Left cardiac atrium (tissue), 4 donors: ENCODE data around the gene CMYA5. TPM values are rescaled to one million over a fixed set of nuclear protein-coding genes. Genes with fewer than 3 reads are reported as not detected.

Experiments
- ATAC-seq, 2 donors: fragments of 200-7000 bp; cut with Tn5 transposase; one replicate each; pipeline ENCODE4 v1.9.1; 2020; ENCODE audit warnings: mild to moderate bottlenecking in 2 of 2, moderate library complexity in 2 of 2
- DNase-seq: peaks from one replicate; pipeline ENCODE4 v3.0.0-alpha.2; 2020
- intact Hi-C, 2 donors: fragments of 100-400 bp; cut with DNase I; formaldehyde crosslinking; loops; one replicate each; pipeline versions ENCODE4 v1.14.1 to v1.15.1; 2022 to 2023
- total RNA-seq, 2 donors: library from RNA; stranded (reverse); fragmentation: NEBNext Ultra II Directional; extraction: Animal tissue kit (Norgen Biotek cat#: 25700); gene quantifications; one replicate each; pipeline ENCODE4 v1.2.1, GENCODE V29; 2021
- donor health status: DM: no; HTN: yes; CAD: no.
- donor health status: DM: no; HTN: yes; CAD: no; lungs with severe emphysema.
- donor health status: DM: yes; HTN: yes; CAD: no.
- donor health status: Dilated cardiomyopathy.

Gene CMYA5
- total RNA-seq, 2 donors from 2014 or later: 466 to 773 TPM

- ATAC-seq (no peak), DNase-seq (no peak)
- intact Hi-C loops: no loop called here
Measured at GRCh38 chr5:79811904-79812303, 122.3 kb downstream of the CMYA5 start.

- intact Hi-C loops: no loop called here
- no peak for DNase-seq
- ATAC-seq: no peak
Measured at GRCh38 chr5:79814699-79815098, 125.1 kb downstream of the CMYA5 start.

GRCh38 chr5:79816014-79816413, 126.4 kb downstream of the CMYA5 start:
- DNase-seq (no peak), ATAC-seq (peak; percentile 54 to 77)
- intact Hi-C loops: no loop called here

GRCh38 chr5:79820648-79821047, 131.0 kb downstream of the CMYA5 start:
- no peak for DNase-seq
- ATAC-seq: no peak
- intact Hi-C loops: no loop called here

GRCh38 chr5:79824444-79824843, 134.8 kb downstream of the CMYA5 start:
- no peak for DNase-seq
- intact Hi-C loops: no loop called here
- ATAC-seq: no peak

- intact Hi-C loops: no loop called here
- ATAC-seq: no peak
- no peak for DNase-seq
Measured at GRCh38 chr5:79825802-79826201, 136.2 kb downstream of the CMYA5 start.

GRCh38 chr5:79827159-79827629, 137.6 kb downstream of the CMYA5 start:
- DNase-seq (no peak), ATAC-seq (no peak)
- intact Hi-C loops: no loop called here

- DNase-seq (no peak), ATAC-seq (peak in 1 of 2 donors; percentile 23)
- intact Hi-C loops: no loop called here
Measured at GRCh38 chr5:79829260-79829659, 139.6 kb downstream of the CMYA5 start.

- intact Hi-C loops: no loop called here
- no peak for DNase-seq
Measured at GRCh38 chr5:79831381-79832309, 142.0 kb downstream of the CMYA5 start.

GRCh38 chr5:79832911-79833310, 143.3 kb downstream of the CMYA5 start:
- DNase-seq: no peak
- intact Hi-C loops: no loop called here
- no peak for ATAC-seq

More at GRCh38 chr5:79831381-79832309, 142.0 kb downstream of the CMYA5 start:
- ATAC-seq: no peak

GRCh38 chr5:79834098-79834753, 144.6 kb downstream of the CMYA5 start:
- intact Hi-C loops: no loop called here
- DNase-seq (no peak), ATAC-seq (peak; percentile 23 to 28)

GRCh38 chr5:79834754-79835714, 145.4 kb downstream of the CMYA5 start:
- ATAC-seq (peak in 1 of 2 donors; percentile 10), DNase-seq (no peak)
- intact Hi-C loops: no loop called here

GRCh38 chr5:79837761-79838551, 148.3 kb downstream of the CMYA5 start:
- no peak for ATAC-seq
- DNase-seq: no peak
- intact Hi-C loops: no loop called here

GRCh38 chr5:79840084-79840990, 150.7 kb downstream of the CMYA5 start:
- DNase-seq: no peak
- ATAC-seq: peak in 1 of 2 donors; percentile 67
- intact Hi-C loops: no loop called here

GRCh38 chr5:79841172-79841571, 151.5 kb downstream of the CMYA5 start:
- intact Hi-C loops: no loop called here

GRCh38 chr5:79842006-79842881, 152.6 kb downstream of the CMYA5 start:
- intact Hi-C loops: no loop called here
- DNase-seq: no peak
- ATAC-seq: no peak

More at GRCh38 chr5:79841172-79841571, 151.5 kb downstream of the CMYA5 start:
- ATAC-seq (no peak), DNase-seq (no peak)
